ENCODE measurements around the gene TGIF1. TPM values are rescaled to one million over a fixed set of nuclear protein-coding genes. Genes with fewer than 3 reads are reported as not detected.
A peak's percentile ranks its signal among the peaks of the same experiment; 100 is the strongest.

The TGIF1 gene
- total RNA-seq, 2 donors from 2014 or later, result 17.1 to 23.1 TPM

- ATAC-seq (no peak), DNase-seq (peak; percentile 26 to 67 (median 46))
- Histone ChIP-seq H3K27ac (peak overlapping the region; percentile 95 to 99 (median 98)), H3K4me3 (no peak overlapping the region), H3K36me3 (replicated peaks in 1 of 2; ENCODE audit: insufficient read depth in 1 of 2, low read depth in 2 of 2) (no peaks in the 10 kb centered on the region), H3K27me3 (no peaks in the 10 kb centered on the region), H3K4me1 (peaks cover 58% of the 10 kb centered on the region), H3K9me3 (no peaks in the 10 kb centered on the region)
- WGBS, 2 donors, result 9 to 17% methylated on average over 21 of the region's 21 CpGs
- intact Hi-C loops (cut with DNase I), result loop anchor here (5.0 to 10.0 kb wide), 2 partner anchors 171 to 211 kb away; no protein-coding TSS in a partner anchor
- TF ChIP-seq POLR2A (IDR thresholded peaks at IDR 0.05) (peak in 2 of 3 donors; percentile 52 to 59), CTCF (IDR thresholded peaks at IDR 0.05) (no peak)
Measured at GRCh38 chr18:3453540-3454364, 3.8 kb downstream of the TGIF1 start.

- Histone ChIP-seq H3K27me3 (no peaks in the 10 kb centered on the region), H3K4me3 (no peak overlapping the region), H3K27ac (peak overlapping the region; percentile 56 to 99 (median 96)), H3K4me1 (peaks cover 64% of the 10 kb centered on the region), H3K9me3 (no peaks in the 10 kb centered on the region), H3K36me3 (replicated peaks in 1 of 2; ENCODE audit: insufficient read depth in 1 of 2, low read depth in 2 of 2) (no peaks in the 10 kb centered on the region)
- peak; percentile 40 to 62 (median 50) for DNase-seq
- TF ChIP-seq CTCF (IDR thresholded peaks at IDR 0.05) (peak; percentile 12 to 77 (median 69)), POLR2A (IDR thresholded peaks at IDR 0.05) (no peak)
- 2% methylated on average over 4 of the region's 4 CpGs for WGBS, 2 donors
- intact Hi-C loops (cut with DNase I), result loop anchor here (5.0 to 10.0 kb wide), 2 partner anchors 172 to 210 kb away; no protein-coding TSS in a partner anchor
- ATAC-seq, result no peak
Measured at GRCh38 chr18:3454365-3455089, 4.6 kb downstream of the TGIF1 start.

GRCh38 chr18:3455090-3455635 is 5.2 kb downstream of the TGIF1 start:
- intact Hi-C loops (cut with DNase I), result loop anchor here (10.0 kb wide), 1 partner anchor 210 kb away; no protein-coding TSS in a partner anchor
- WGBS, 2 donors, result 33 to 34% methylated on average over 3 of the region's 3 CpGs
- TF ChIP-seq CTCF (IDR thresholded peaks at IDR 0.05) (no peak), POLR2A (IDR thresholded peaks at IDR 0.05) (no peak)
- Histone ChIP-seq H3K27ac (peak overlapping the region in 3 of 4 donors; percentile 95 to 99 (median 97)), H3K4me3 (no peak overlapping the region), H3K4me1 (peaks cover 64% of the 10 kb centered on the region), H3K9me3 (no peaks in the 10 kb centered on the region), H3K27me3 (no peaks in the 10 kb centered on the region), H3K36me3 (replicated peaks in 1 of 2; ENCODE audit: insufficient read depth in 1 of 2, low read depth in 2 of 2) (no peaks in the 10 kb centered on the region)
- no peak for ATAC-seq
- no peak for DNase-seq

GRCh38 chr18:3455907-3456685 is 6.1 kb downstream of the TGIF1 start:
- Histone ChIP-seq H3K9me3 (no peaks in the 10 kb centered on the region), H3K27me3 (no peaks in the 10 kb centered on the region), H3K4me1 (peaks cover 64% of the 10 kb centered on the region), H3K4me3 (no peak overlapping the region), H3K36me3 (replicated peaks in 1 of 2; ENCODE audit: insufficient read depth in 1 of 2, low read depth in 2 of 2) (no peaks in the 10 kb centered on the region), H3K27ac (peak overlapping the region; percentile 53 to 99 (median 96))
- WGBS, 2 donors, result 58 to 61% methylated on average over 10 of the region's 10 CpGs
- intact Hi-C loops (cut with DNase I), result loop anchor here (10.0 kb wide), 1 partner anchor 209 kb away; no protein-coding TSS in a partner anchor
- peak; percentile 54 for ATAC-seq
- peak in 1 of 4 donors; percentile 27 for DNase-seq
- TF ChIP-seq POLR2A (IDR thresholded peaks at IDR 0.05) (peak in 2 of 3 donors; percentile 52 to 66), CTCF (IDR thresholded peaks at IDR 0.05) (no peak)

Measured in body of pancreas (tissue), 4 donors.